HCT116 (cell line): ENCODE data around the gene CLCN5. TPM values are rescaled to one million over a fixed set of nuclear protein-coding genes. Genes with fewer than 3 reads are reported as not detected.

Source experiments
- ATAC-seq: fragments of 200-7000 bp; cut with Tn5 transposase; 2 replicates; pipeline ENCODE4 v1.9.1; 2020; ENCODE audit warnings: mild to moderate bottlenecking, moderate library complexity
- BruUV-seq: library from RNA; stranded (reverse); fragments of 400-500 nt; replicated peaks from 2 replicates; lab custom pipeline; 2021; lab: Mats Ljungman, UMichigan
- CTCF ChIA-PET: fragments of 300-600 bp; sonication (Branson Sonifier 250); formaldehyde crosslinking; loops from one replicate; lab custom pipeline; 2021; ENCODE audit warnings: antibody characterized with exemption; lab: Charles Lee
- POLR2A ChIA-PET: fragments of 300-600, 350-600 bp; sonication (Branson Sonifier 250); formaldehyde crosslinking; loops from one replicate; lab custom pipeline; 2021; ENCODE audit warnings: antibody characterized with exemption; lab: Charles Lee
- RAD21 ChIA-PET, 2 experiments: fragments of 300-600 bp; sonication (Branson Sonifier 250); formaldehyde crosslinking; loops; one replicate each; lab custom pipeline; 2023; ENCODE audit warnings: low total read pairs in 2 of 2; ENCODE audit not compliant: uncharacterized antibody in 2 of 2, unreplicated experiment in 2 of 2, low non-redundant PET in 1 of 2; lab: Charles Lee
- DNase-seq: peaks from one replicate; pipeline ENCODE4 v3.0.0-alpha.2; 2010; ENCODE audit warnings: low read depth, low spot score
- H2AFZ ChIP-seq: fragments of 200-600 bp; shearing (Covaris generic), sonication (generic); 2 replicates; pipeline ENCODE4 v1.6.1; 2017; ENCODE audit warnings: low read depth, mixed run types, mixed read lengths, antibody characterized with exemption, low read length; ENCODE audit not compliant: poor library complexity, severe bottlenecking
- H3K27ac ChIP-seq: 2 replicates; pipeline ENCODE4 v1.5.1; 2012; ENCODE audit warnings: low read depth, low read length
- H3K27me3 ChIP-seq: fragments of 200-600 bp; sonication (generic); 2 replicates; pipeline ENCODE4 v1.6.1; 2016; ENCODE audit warnings: mixed run types, low read length, mixed read lengths; ENCODE audit not compliant: insufficient read depth
- H3K36me3 ChIP-seq, 2 experiments: fragments of 200-500 bp in 1 of 2; fragments of 200-600 bp in 1 of 2; sonication (Bioruptor generic) in 1 of 2; sonication (generic) in 1 of 2; 2 replicates each; pipeline versions ENCODE4 v1.5.1 to v1.6.1; 2014 to 2016; ENCODE audit warnings: low read length in 2 of 2, inconsistent platforms in 1 of 2, mixed read lengths in 1 of 2, mixed run types in 1 of 2; ENCODE audit not compliant: insufficient read depth in 2 of 2, control insufficient read depth in 1 of 2
- H3K4me1 ChIP-seq, 2 experiments: fragments of 200-600 bp in 1 of 2; sonication (generic) in 1 of 2; 2 replicates each; pipeline versions ENCODE4 v1.5.1 to v1.6.1; 2012 to 2017; ENCODE audit warnings: low read length in 2 of 2, inconsistent platforms in 1 of 2, mild to moderate bottlenecking in 1 of 2, mixed read lengths in 1 of 2, mixed run types in 1 of 2, moderate library complexity in 1 of 2; ENCODE audit not compliant: insufficient read depth in 2 of 2, control insufficient read depth in 1 of 2
- H3K4me2 ChIP-seq: fragments of 200-600 bp; sonication (generic); 2 replicates; pipeline ENCODE4 v1.6.1; 2017; ENCODE audit warnings: mixed run types, low read length, mixed read lengths
- H3K4me3 ChIP-seq, 2 experiments: fragments of 200-600 bp in 1 of 2; sonication (generic) in 1 of 2; replicated peaks in 1 of 2; 2 replicates each; pipeline ENCODE4 v1.5.1; 2011 to 2016; ENCODE audit warnings: low read length in 2 of 2, control low read depth in 1 of 2, low read depth in 1 of 2, mild to moderate bottlenecking in 1 of 2, mixed read lengths in 1 of 2, mixed run types in 1 of 2
- H3K79me2 ChIP-seq: fragments of 200-600 bp; sonication (generic); 2 replicates; pipeline ENCODE4 v1.6.1; 2017; ENCODE audit warnings: mild to moderate bottlenecking, mixed run types, low read length, moderate library complexity, mixed read lengths; ENCODE audit not compliant: insufficient read depth
- H3K9ac ChIP-seq: fragments of 200-600 bp; sonication (generic); 2 replicates; pipeline ENCODE4 v1.6.1; 2016; ENCODE audit warnings: low read length, mixed read lengths
- H3K9me2 ChIP-seq: fragments of 200-600 bp; sonication (generic), shearing (Covaris generic); 2 replicates; pipeline ENCODE4 v1.6.1; 2017; ENCODE audit warnings: mixed run types, mild to moderate bottlenecking, moderate library complexity; ENCODE audit not compliant: insufficient read depth
- H3K9me3 ChIP-seq, 2 experiments: fragments of 200-500 bp in 1 of 2; fragments of 200-600 bp in 1 of 2; sonication (Bioruptor generic) in 1 of 2; sonication (generic) in 1 of 2; 2 replicates each; pipeline ENCODE4 v1.6.1; 2014 to 2017; ENCODE audit warnings: low read length in 2 of 2, mixed read lengths in 2 of 2, inconsistent platforms in 1 of 2, low read depth in 1 of 2, mild to moderate bottlenecking in 1 of 2, mixed run types in 1 of 2, moderate library complexity in 1 of 2; ENCODE audit not compliant: control insufficient read depth in 1 of 2, insufficient read depth in 1 of 2
- H4K20me1 ChIP-seq: fragments of 200-600 bp; sonication (generic), shearing (Covaris generic); 2 replicates; pipeline ENCODE4 v1.6.1; 2017; ENCODE audit warnings: mixed run types, mild to moderate bottlenecking, moderate library complexity; ENCODE audit not compliant: insufficient read depth
- ATF3 ChIP-seq: IDR thresholded peaks from 2 replicates; pipeline ENCODE4 v1.6.1; 2012
- CEBPB ChIP-seq: IDR thresholded peaks from 2 replicates; pipeline ENCODE4 v1.6.1; 2012; ENCODE audit warnings: low read depth
- CTCF ChIP-seq, 3 experiments: fragments of 200-600 bp in 1 of 3; sonication (generic) in 1 of 3; IDR thresholded peaks in 2 of 3; conservative IDR thresholded peaks in 1 of 3; 2 replicates each; pipeline ENCODE4 v1.5.1; 2012 to 2017; ENCODE audit warnings: low read depth in 2 of 3, low read length in 2 of 3, antibody characterized with exemption in 1 of 3, borderline replicate concordance in 1 of 3, control low read depth in 1 of 3, mild to moderate bottlenecking in 1 of 3, mixed read lengths in 1 of 3, mixed run types in 1 of 3, moderate library complexity in 1 of 3; ENCODE audit not compliant: insufficient read depth in 1 of 3
- EZH2 ChIP-seq: fragments of 200-600 bp; sonication (generic); IDR thresholded peaks from 2 replicates; pipeline ENCODE4 v1.6.1; 2017; ENCODE audit warnings: antibody characterized with exemption, mixed run types
- EZH2phosphoT487 ChIP-seq: fragments of 200-600 bp; IDR thresholded peaks from 2 replicates; pipeline ENCODE4 v1.6.1; 2018; ENCODE audit warnings: antibody characterized with exemption, borderline replicate concordance
- FOSL1 ChIP-seq: IDR thresholded peaks from 2 replicates; pipeline ENCODE4 v1.6.1; 2012; ENCODE audit warnings: low read depth
- POLR2A ChIP-seq: IDR thresholded peaks from 2 replicates; pipeline ENCODE4 v1.7.0; 2011; ENCODE audit warnings: borderline replicate concordance; ENCODE audit not compliant: insufficient read depth, insufficient read length; ENCODE audit errors: extremely low read depth
- RAD21 ChIP-seq: IDR thresholded peaks from 2 replicates; pipeline ENCODE4 v1.6.1; 2012; ENCODE audit warnings: low read depth, mild to moderate bottlenecking
- SIN3A ChIP-seq: IDR thresholded peaks from 2 replicates; pipeline ENCODE4 v1.6.1; 2012; ENCODE audit warnings: low read depth
- SP1 ChIP-seq: IDR thresholded peaks from 2 replicates; pipeline ENCODE4 v1.6.1; 2012; ENCODE audit warnings: low read depth
- SRF ChIP-seq: IDR thresholded peaks from 2 replicates; pipeline ENCODE4 v1.6.1; 2012; ENCODE audit warnings: low read depth
- TCF7L2 ChIP-seq: IDR thresholded peaks from 2 replicates; pipeline ENCODE4 v1.7.0; 2011; ENCODE audit warnings: borderline replicate concordance, inconsistent platforms; ENCODE audit not compliant: insufficient read depth, insufficient read length; ENCODE audit errors: extremely low read depth
- ZBTB33 ChIP-seq: IDR thresholded peaks from 2 replicates; pipeline ENCODE4 v1.6.1; 2011; ENCODE audit warnings: mild to moderate bottlenecking, low read length, moderate library complexity; ENCODE audit not compliant: insufficient replicate concordance; ENCODE audit errors: extremely low read depth
- ZFX ChIP-seq: fragments of 450-650 bp; IDR thresholded peaks from 2 replicates; pipeline ENCODE4 v1.6.1; 2017
- intact Hi-C: fragments of 100-400 bp; cut with micrococcal nuclease; formaldehyde crosslinking; loops from 2 replicates; pipeline ENCODE4 v1.10.0; 2022
- total RNA-seq: library from RNA; stranded (reverse); gene quantifications from one replicate; pipeline ENCODE4 v1.2.1, GENCODE V29; 2021; ENCODE audit not compliant: unreplicated experiment
- TF ChIP-seq, protein P1 (sequence below): IDR thresholded peaks from 2 replicates; pipeline ENCODE4 v1.6.1; 2012

The CLCN5 gene
- total RNA-seq, 1 experiment from 2014 or later: 6.1 TPM

DNA sequence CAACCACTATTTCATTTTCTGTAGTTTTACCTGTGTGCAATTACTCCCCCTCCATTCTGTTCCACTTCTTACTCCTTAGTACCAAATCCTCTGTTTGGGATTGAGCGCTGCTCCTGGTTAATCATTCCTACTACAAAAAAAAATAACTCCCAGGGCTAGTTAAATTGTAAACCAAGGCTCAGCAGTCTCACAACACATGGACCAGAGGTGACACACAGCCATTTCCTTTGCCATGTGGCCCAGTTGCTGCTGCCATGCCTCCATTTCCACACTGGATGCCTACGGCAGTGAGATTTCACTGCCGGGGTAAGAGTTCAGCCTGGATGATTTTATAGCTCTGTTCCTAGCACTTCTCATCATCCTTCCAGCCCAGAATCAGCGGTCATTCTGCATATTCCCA, 171.2 kb downstream of the CLCN5 start:
- H3K9me3 ChIP-seq: no peaks in the 10 kb centered on the region
- no TSS peak for BruUV-seq
- H4K20me1 ChIP-seq: no peaks in the 10 kb centered on the region

More for the DNA sequence above, 171.2 kb downstream of the CLCN5 start:
- no peaks in the 10 kb centered on the region for H3K27me3 ChIP-seq
- no peaks in the 10 kb centered on the region for H3K9me2 ChIP-seq
- DNase-seq (no peak), ATAC-seq (no peak)
- CTCF ChIA-PET: no interaction called here
- H3K4me1 ChIP-seq: no peaks in the 10 kb centered on the region
- no peak overlapping the region for H3K4me3 ChIP-seq
- no peaks in the 10 kb centered on the region for H3K36me3 ChIP-seq
- TF ChIP-seq ZBTB33: no peak
- TF ChIP-seq POLR2A: no peak
- no peak for TF ChIP-seq ZFX
- no peak for TF ChIP-seq CEBPB
- TF ChIP-seq EZH2: no peak
- no peak for TF ChIP-seq SIN3A
- no peak for TF ChIP-seq EZH2phosphoT487
- no peak for TF ChIP-seq ATF3
- TF ChIP-seq FOSL1: no peak
- TF ChIP-seq, protein P1, sequence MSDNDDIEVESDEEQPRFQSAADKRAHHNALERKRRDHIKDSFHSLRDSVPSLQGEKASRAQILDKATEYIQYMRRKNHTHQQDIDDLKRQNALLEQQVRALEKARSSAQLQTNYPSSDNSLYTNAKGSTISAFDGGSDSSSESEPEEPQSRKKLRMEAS: no peak
- no peak for TF ChIP-seq SRF
- TF ChIP-seq SP1: no peak
- TF ChIP-seq RAD21: no peak
- TF ChIP-seq TCF7L2: no peak
- TF ChIP-seq CTCF (IDR thresholded peaks at IDR 0.05 in 2 of 3, conservative IDR thresholded peaks at IDR 0.05 in 1 of 3; ENCODE audit: borderline replicate concordance in 1 of 3, insufficient read depth in 1 of 3, low read depth in 2 of 3, low read length in 2 of 3): no peak
- H3K9ac ChIP-seq: no peak overlapping the region
- H2AFZ ChIP-seq: no peak overlapping the region
- H3K27ac ChIP-seq: no peak overlapping the region
- intact Hi-C loops: no loop called here
- H3K79me2 ChIP-seq: no peaks in the 10 kb centered on the region
- RAD21 ChIA-PET: no interaction called here
- POLR2A ChIA-PET: no interaction called here
- no peak overlapping the region for H3K4me2 ChIP-seq
